Endothelial cell of umbilical vein (primary cell): Measurements from ENCODE around the gene AKAP6.

Experiments used
- CTCF ChIP-seq, 2 donors: IDR thresholded peaks; 1 replicate in 1 of 2; 2 replicates in 1 of 2; pipeline ENCODE4 v1.5.1; 2011; ENCODE audit warnings: low read length in 2 of 2, mild to moderate bottlenecking in 2 of 2, moderate library complexity in 2 of 2, control low read depth in 1 of 2, inconsistent platforms in 1 of 2, low read depth in 1 of 2; ENCODE audit not compliant: insufficient read depth in 1 of 2; ENCODE audit errors: extremely low read depth in 1 of 2
- EZH2 ChIP-seq: IDR thresholded peaks from 2 replicates; pipeline ENCODE4 v1.6.1; 2012; ENCODE audit warnings: borderline replicate concordance, low read depth, mild to moderate bottlenecking, moderate library complexity, low read length, inconsistent platforms; ENCODE audit not compliant: severe bottlenecking
- GATA2 ChIP-seq: IDR thresholded peaks from 2 replicates; pipeline ENCODE4 v1.7.0; 2011; ENCODE audit warnings: low read depth, mild to moderate bottlenecking, moderate library complexity, mixed read lengths, low read length; ENCODE audit not compliant: insufficient read length, insufficient read depth
- MAX ChIP-seq: IDR thresholded peaks from 2 replicates; pipeline ENCODE4 v1.6.1; 2011; ENCODE audit not compliant: insufficient read depth, insufficient read length
- MYC ChIP-seq: IDR thresholded peaks from one replicate; pipeline ENCODE4 v1.6.1; 2011; ENCODE audit warnings: mild to moderate bottlenecking, low read depth, low read length
- POLR2A ChIP-seq: IDR thresholded peaks from 2 replicates; pipeline ENCODE4 v1.6.1; 2012; ENCODE audit warnings: low read depth, mild to moderate bottlenecking, control low read depth, low read length
- POLR2AphosphoS5 ChIP-seq: IDR thresholded peaks from 2 replicates; pipeline ENCODE4 v1.6.1; 2012; ENCODE audit warnings: low read depth, mild to moderate bottlenecking, control low read depth, low read length, moderate library complexity; ENCODE audit not compliant: insufficient read depth

- TF ChIP-seq CTCF (IDR thresholded peaks at IDR 0.05; ENCODE audit: extremely low read depth in 1 of 2, insufficient read depth in 1 of 2, low read depth in 1 of 2, low read length in 2 of 2), result no peak
- TF ChIP-seq MAX, result no peak
- TF ChIP-seq POLR2AphosphoS5, result no peak
- no peak for TF ChIP-seq EZH2
- no peak for TF ChIP-seq POLR2A
- TF ChIP-seq MYC, result no peak
- TF ChIP-seq GATA2, result no peak
Observed at GRCh38 chr14:32408018-32408417, 78.9 kb downstream of the AKAP6 start.
